Progenitor cell of endocrine pancreas (in vitro differentiated cells): ENCODE measurements around the gene RNF151. TPM values are rescaled to one million over a fixed set of nuclear protein-coding genes. Genes with fewer than 3 reads are reported as not detected.
A peak's percentile ranks its signal among the peaks of the same experiment; 100 is the strongest.

Experiments
- DNase-seq: peaks from one replicate; pipeline ENCODE4 v3.0.0; 2021; ENCODE audit warnings: low spot score; ENCODE audit not compliant: unreplicated experiment
- H3K27ac Mint-ChIP-seq: 2 replicates; pipeline ENCODE4 v1.8.0; 2021; ENCODE audit warnings: mild to moderate bottlenecking, moderate library complexity, mixed read lengths
- H3K27me3 Mint-ChIP-seq: 2 replicates; pipeline ENCODE4 v1.8.0; 2021; ENCODE audit warnings: mixed read lengths
- H3K36me3 Mint-ChIP-seq: 2 replicates; pipeline ENCODE4 v1.8.0; 2022; ENCODE audit warnings: mixed read lengths; ENCODE audit not compliant: insufficient read depth
- H3K4me1 Mint-ChIP-seq: 2 replicates; pipeline ENCODE4 v1.8.0; 2021; ENCODE audit warnings: low read depth, mixed read lengths
- H3K4me3 Mint-ChIP-seq: 2 replicates; pipeline ENCODE4 v1.8.0; 2021; ENCODE audit warnings: low read depth, mild to moderate bottlenecking, moderate library complexity, mixed read lengths
- H3K9me3 Mint-ChIP-seq: 2 replicates; pipeline ENCODE4 v1.8.0; 2021; ENCODE audit warnings: low read depth, mixed read lengths
- total RNA-seq: library from RNA; stranded (reverse); gene quantifications from 2 replicates; pipeline ENCODE4 v1.2.1, GENCODE V29; 2021
- TF ChIP-seq, protein P1 (sequence below): fragments of 200-600 bp; sonication (generic); IDR thresholded peaks from one replicate; pipeline ENCODE4 v1.5.0; 2021; ENCODE audit warnings: antibody characterized with exemption, mild to moderate bottlenecking; ENCODE audit not compliant: unreplicated experiment

Gene RNF151
- total RNA-seq, 1 donor from 2014 or later: not detected

DNA sequence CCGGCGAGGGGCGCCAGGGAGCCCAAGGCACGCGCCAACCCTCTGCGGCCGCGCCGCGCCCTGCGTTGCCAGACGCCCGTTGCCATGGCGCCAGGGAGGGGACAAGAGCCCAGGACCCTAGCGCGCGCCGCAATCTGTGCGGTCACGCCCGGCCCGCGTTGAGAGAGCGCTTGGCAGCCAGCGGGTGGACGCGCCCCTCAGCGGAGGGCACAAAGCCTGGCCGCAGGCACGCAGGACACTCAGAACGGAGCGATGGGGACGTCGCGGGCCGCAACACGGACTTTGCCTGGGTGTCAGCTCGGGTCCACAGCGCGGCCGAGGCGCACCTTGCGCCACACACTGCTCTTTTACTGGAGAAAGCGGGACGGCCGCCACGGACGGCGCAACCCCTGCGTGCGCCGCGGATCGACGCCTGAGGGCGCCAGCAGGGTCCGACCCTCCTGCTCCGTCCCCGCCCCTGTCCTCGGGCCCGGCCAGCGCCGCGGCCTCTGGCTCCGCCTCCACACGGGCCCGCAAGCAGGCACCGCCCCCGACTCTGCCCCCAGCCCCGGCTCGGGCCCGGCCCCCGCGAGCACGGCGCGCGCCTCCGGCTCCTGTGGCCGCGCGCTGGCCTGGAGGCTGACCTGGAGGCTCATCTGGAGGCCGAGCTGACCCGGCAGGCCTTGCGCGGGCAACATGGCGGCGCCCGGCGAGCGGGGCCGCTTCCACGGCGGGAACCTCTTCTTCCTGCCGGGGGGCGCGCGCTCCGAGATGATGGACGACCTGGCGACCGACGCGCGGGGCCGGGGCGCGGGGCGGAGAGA lies 17.1 kb downstream of the RNF151 start, which contains the start of gene GFER:
Gene GFER (plus strand): TSS at position 650 of the 803 bp plus-strand sequence. CDS start 26 bp downstream, at position 676.
- Mint-ChIP-seq H3K4me3 (peak within 1 kb of the TSS; percentile 83), H3K27me3 (peaks cover 44% of the 10 kb centered on the region), H3K9me3 (no peaks in the 10 kb centered on the region), H3K36me3 (peaks cover 2% of the 10 kb centered on the region), H3K4me1 (peaks cover 11% of the 10 kb centered on the region), H3K27ac (peak within 1 kb of the TSS; percentile 95)
- TF ChIP-seq, protein P1, sequence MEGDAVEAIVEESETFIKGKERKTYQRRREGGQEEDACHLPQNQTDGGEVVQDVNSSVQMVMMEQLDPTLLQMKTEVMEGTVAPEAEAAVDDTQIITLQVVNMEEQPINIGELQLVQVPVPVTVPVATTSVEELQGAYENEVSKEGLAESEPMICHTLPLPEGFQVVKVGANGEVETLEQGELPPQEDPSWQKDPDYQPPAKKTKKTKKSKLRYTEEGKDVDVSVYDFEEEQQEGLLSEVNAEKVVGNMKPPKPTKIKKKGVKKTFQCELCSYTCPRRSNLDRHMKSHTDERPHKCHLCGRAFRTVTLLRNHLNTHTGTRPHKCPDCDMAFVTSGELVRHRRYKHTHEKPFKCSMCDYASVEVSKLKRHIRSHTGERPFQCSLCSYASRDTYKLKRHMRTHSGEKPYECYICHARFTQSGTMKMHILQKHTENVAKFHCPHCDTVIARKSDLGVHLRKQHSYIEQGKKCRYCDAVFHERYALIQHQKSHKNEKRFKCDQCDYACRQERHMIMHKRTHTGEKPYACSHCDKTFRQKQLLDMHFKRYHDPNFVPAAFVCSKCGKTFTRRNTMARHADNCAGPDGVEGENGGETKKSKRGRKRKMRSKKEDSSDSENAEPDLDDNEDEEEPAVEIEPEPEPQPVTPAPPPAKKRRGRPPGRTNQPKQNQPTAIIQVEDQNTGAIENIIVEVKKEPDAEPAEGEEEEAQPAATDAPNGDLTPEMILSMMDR: peak; percentile 47
- peak; percentile 88 for DNase-seq

DNA sequence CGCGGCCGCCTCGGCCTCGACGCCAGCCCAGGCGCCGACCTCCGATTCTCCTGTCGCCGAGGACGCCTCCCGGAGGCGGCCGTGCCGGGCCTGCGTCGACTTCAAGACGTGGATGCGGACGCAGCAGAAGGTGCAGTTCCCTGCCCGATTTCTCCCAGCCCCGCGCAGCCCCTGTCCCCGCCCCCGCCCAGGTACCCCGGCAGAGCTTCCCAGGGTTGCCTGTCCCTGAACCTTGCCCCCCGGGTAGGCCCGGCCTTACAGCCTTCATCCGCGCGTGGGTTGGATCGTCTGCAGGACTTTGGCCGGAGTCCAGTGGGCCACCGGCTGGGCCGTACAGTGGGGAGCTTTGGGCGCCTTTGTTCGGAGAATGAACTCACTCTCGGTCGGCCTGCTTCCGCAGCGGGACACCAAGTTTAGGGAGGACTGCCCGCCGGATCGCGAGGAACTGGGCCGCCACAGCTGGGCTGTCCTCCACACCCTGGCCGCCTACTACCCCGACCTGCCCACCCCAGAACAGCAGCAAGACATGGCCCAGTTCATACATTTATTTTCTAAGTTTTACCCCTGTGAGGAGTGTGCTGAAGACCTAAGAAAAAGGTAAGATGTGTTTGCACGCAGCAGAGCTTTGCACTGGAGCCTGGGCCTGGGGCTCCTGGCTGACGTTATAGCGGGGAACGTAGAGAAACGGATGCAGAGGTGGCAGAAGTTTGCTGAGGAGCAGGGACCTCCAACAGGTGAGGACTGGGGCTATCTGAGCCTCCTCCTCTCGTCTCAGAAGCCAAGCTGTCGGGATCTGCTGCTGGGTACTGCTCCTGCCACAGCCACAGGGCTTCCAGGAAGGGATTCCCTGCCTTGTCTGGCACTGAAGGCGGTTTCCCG lies 17.9 kb downstream of the RNF151 start:
- TF ChIP-seq, protein P1: no peak

DNA sequence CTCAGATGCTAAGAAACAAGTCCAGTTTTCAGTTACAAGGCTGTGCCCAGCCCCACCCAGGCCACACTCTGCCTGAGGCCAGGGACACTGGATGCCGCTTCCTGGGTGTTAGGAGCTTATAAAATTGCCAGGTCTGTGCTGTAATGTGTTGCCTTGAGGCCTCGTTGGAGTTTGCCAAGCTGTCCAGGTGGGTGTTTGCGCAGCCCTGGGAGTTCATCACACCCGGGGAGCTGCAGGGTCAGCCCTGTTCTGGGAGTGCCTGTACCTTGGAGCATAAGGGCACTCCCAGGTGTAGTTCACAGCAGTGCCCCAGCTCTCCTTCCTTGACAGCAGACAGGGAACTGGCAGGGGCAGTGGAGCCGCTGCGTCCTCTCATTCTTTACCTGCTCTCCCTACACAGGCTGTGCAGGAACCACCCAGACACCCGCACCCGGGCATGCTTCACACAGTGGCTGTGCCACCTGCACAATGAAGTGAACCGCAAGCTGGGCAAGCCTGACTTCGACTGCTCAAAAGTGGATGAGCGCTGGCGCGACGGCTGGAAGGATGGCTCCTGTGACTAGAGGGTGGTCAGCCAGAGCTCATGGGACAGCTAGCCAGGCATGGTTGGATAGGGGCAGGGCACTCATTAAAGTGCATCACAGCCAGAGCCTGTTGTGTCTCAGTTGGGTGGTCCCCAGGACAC lies 19.0 kb downstream of the RNF151 start:
- Mint-ChIP-seq H3K4me3 (peak overlapping the region; percentile 83), H3K9me3 (no peaks in the 10 kb centered on the region), H3K4me1 (peaks cover 12% of the 10 kb centered on the region), H3K36me3 (peaks cover 2% of the 10 kb centered on the region), H3K27ac (no peak overlapping the region), H3K27me3 (peaks cover 41% of the 10 kb centered on the region)
- TF ChIP-seq, protein P1: no peak
- DNase-seq: no peak

More for the DNA sequence above, 17.9 kb downstream of the RNF151 start:
- peaks cover 12% of the 10 kb centered on the region for H3K4me1 Mint-ChIP-seq
- peak overlapping the region; percentile 84 for H3K27ac Mint-ChIP-seq
- H3K4me3 Mint-ChIP-seq: peak overlapping the region; percentile 83
- peaks cover 2% of the 10 kb centered on the region for H3K36me3 Mint-ChIP-seq
- H3K27me3 Mint-ChIP-seq: peaks cover 49% of the 10 kb centered on the region
- H3K9me3 Mint-ChIP-seq: no peaks in the 10 kb centered on the region
- no peak for DNase-seq

DNA sequence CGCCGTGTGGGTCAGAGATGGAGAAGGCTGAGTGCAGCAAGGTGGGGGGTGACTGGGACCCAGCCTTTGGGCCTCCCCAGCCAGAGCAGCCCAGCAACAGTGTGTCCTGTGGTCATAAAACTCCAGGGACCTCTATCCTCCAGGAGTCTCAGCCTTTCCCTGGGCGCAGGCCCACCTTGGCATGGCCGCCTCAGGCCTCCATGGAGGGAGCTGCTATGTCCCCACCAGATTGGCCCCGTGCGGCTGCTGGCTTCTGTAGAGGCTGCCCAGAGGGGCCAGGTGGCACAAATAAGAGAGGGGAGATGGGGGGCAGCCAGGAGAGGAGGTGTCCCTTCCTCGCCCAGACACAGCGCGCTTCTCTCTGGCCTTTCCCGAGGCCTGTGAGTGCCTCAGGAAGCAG lies 20.5 kb downstream of the RNF151 start:
- TF ChIP-seq, protein P1: no peak
- no peaks in the 10 kb centered on the region for H3K9me3 Mint-ChIP-seq
- H3K27ac Mint-ChIP-seq: no peak overlapping the region
- no peak for DNase-seq
- peaks cover 35% of the 10 kb centered on the region for H3K27me3 Mint-ChIP-seq
- H3K4me1 Mint-ChIP-seq: peaks cover 12% of the 10 kb centered on the region
- H3K4me3 Mint-ChIP-seq: no peak overlapping the region
- peaks cover 2% of the 10 kb centered on the region for H3K36me3 Mint-ChIP-seq
